MM.1S (cell line): ENCODE data around the gene KHDC1L.

Experiments
- EZH2 ChIP-seq: fragments of 300-600 bp; sonication (generic); optimal IDR thresholded peaks from 2 replicates; pipeline ENCODE3; 2017; ENCODE audit warnings: low read depth, mild to moderate bottlenecking, antibody characterized with exemption, low read length, mixed read lengths
- EZH2phosphoT487 ChIP-seq: fragments of 300-600 bp; sonication (generic); IDR thresholded peaks from 2 replicates; pipeline ENCODE4 v1.6.1; 2018; ENCODE audit warnings: antibody characterized with exemption, low read length
- TF ChIP-seq, protein P1 (sequence below): fragments of 300-600 bp; sonication (generic); IDR thresholded peaks from 2 replicates; pipeline ENCODE4 v1.5.1; 2016; ENCODE audit warnings: antibody characterized with exemption, low read length, mixed read lengths

DNA sequence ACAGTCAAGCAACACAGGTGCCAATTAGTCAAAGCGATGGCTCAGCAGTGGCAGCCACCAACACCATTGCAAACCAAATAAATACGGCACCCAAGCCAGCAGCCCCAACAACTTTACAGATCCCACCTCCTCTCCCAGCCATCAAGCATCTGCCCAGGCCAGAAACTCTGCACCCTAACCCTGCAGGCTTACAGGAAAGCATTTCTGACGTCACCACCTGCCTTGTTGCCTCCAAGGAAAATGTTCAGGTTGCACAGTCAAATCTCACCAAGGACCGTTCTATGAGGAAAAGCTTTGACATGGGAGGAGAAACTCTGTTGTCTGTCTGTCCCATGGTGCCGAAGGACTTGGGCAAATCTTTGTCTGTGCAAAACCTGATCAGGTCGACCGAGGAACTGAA lies 30.6 kb downstream of the KHDC1L start:
- TF ChIP-seq, protein P1, sequence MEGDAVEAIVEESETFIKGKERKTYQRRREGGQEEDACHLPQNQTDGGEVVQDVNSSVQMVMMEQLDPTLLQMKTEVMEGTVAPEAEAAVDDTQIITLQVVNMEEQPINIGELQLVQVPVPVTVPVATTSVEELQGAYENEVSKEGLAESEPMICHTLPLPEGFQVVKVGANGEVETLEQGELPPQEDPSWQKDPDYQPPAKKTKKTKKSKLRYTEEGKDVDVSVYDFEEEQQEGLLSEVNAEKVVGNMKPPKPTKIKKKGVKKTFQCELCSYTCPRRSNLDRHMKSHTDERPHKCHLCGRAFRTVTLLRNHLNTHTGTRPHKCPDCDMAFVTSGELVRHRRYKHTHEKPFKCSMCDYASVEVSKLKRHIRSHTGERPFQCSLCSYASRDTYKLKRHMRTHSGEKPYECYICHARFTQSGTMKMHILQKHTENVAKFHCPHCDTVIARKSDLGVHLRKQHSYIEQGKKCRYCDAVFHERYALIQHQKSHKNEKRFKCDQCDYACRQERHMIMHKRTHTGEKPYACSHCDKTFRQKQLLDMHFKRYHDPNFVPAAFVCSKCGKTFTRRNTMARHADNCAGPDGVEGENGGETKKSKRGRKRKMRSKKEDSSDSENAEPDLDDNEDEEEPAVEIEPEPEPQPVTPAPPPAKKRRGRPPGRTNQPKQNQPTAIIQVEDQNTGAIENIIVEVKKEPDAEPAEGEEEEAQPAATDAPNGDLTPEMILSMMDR, result no peak
- TF ChIP-seq EZH2 (no peak), EZH2phosphoT487 (no peak)
